Mucosa of descending colon (tissue), 3 donors: Measurements from ENCODE around the gene TGFBR3. TPM values are rescaled to one million over a fixed set of nuclear protein-coding genes. Genes with fewer than 3 reads are reported as not detected.

ENCODE experiments used
- ATAC-seq: fragments of 200-7000 bp; cut with Tn5 transposase; one replicate; pipeline ENCODE4 v1.9.1; 2020; ENCODE audit warnings: mild to moderate bottlenecking, moderate library complexity
- DNase-seq, 3 donors: peaks; one replicate each; pipeline ENCODE4 v3.0.0-alpha.2; 2020
- H3K36me3 ChIP-seq: fragments of 200-600 bp; one replicate; pipeline ENCODE4 v1.8.0; 2021; ENCODE audit warnings: low read depth, mild to moderate bottlenecking
- H3K4me1 ChIP-seq: fragments of 200-600 bp; one replicate; pipeline ENCODE4 v1.8.0; 2021; ENCODE audit warnings: low read depth, mild to moderate bottlenecking
- H3K4me3 ChIP-seq: fragments of 200-600 bp; one replicate; pipeline ENCODE4 v1.8.0; 2021; ENCODE audit warnings: mild to moderate bottlenecking
- H3K9me3 ChIP-seq: fragments of 200-600 bp; one replicate; pipeline ENCODE4 v1.8.0; 2021; ENCODE audit warnings: mild to moderate bottlenecking
- CTCF ChIP-seq: fragments of 200-600 bp; IDR thresholded peaks from one replicate; pipeline ENCODE4 v1.8.0; 2022; ENCODE audit warnings: antibody characterized with exemption, mild to moderate bottlenecking
- intact Hi-C, 2 donors: fragments of 100-400 bp; cut with DNase I in 1 of 2; cut with micrococcal nuclease in 1 of 2; formaldehyde crosslinking; loops; one replicate each; pipeline versions ENCODE4 v1.11.0 to v1.11.1; 2022; cut with DNase I, micrococcal nuclease
- total RNA-seq, 3 donors: library from RNA; stranded (reverse); fragmentation: NEBNext Ultra II Directional in 2 of 3; extraction: Animal tissue kit (Norgen Biotek cat#: 25700) in 2 of 3; gene quantifications; one replicate each; pipeline versions ENCODE4 v1.2.1 to v1.2.4, GENCODE V29; 2021 to 2023
- donor health status: DM: no; HTN: no; CAD: no; lungs with moderate emphysema.
- donor health status: DM: no; HTN: no; CAD: no.
- donor health status: DM: no; HTN: yes; CAD: no.

The TGFBR3 gene
- total RNA-seq, 3 donors from 2014 or later, result 11.6 to 89.7 (median 21.1) TPM

DNA sequence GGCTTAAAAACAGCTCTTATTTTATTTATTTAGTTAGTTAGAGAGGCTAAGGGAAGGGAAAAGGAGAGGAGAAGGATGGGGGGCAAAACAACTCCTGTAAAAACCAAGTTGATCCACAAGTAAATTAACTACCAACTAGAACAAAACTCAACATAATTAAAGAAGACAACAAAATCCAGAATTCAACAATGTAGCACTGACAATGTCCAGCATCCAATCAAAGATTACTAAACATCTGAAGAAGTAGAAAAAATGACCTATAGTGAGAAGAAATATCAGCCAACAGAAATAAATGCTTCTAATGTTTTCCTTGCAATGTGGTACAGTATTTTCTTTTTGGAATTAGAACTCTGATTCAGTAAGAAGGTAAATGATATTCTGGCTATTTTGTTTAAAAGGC, 225.2 kb downstream of the TGFBR3 start:
- intact Hi-C loops, result no loop called here
- TF ChIP-seq CTCF, result no peak
- ATAC-seq, result no peak

GRCh38 chr1:91655912-91656449, 230.0 kb downstream of the TGFBR3 start:
- H3K4me1 ChIP-seq, result no peaks in the 10 kb centered on the region
- H3K36me3 ChIP-seq, result no peaks in the 10 kb centered on the region
- H3K4me3 ChIP-seq, result no peak overlapping the region
- TF ChIP-seq CTCF, result no peak
- peaks cover 3% of the 10 kb centered on the region for H3K9me3 ChIP-seq
- DNase-seq (no peak), ATAC-seq (no peak)
- intact Hi-C loops, result no loop called here

More for the DNA sequence above, 225.2 kb downstream of the TGFBR3 start:
- Histone ChIP-seq H3K4me1 (no peaks in the 10 kb centered on the region), H3K36me3 (no peaks in the 10 kb centered on the region), H3K4me3 (no peak overlapping the region), H3K9me3 (peaks cover 3% of the 10 kb centered on the region)
- DNase-seq, result no peak

GRCh38 chr1:91653183-91653582, 232.8 kb downstream of the TGFBR3 start:
- H3K9me3 ChIP-seq, result no peaks in the 10 kb centered on the region
- intact Hi-C loops, result no loop called here
- H3K4me1 ChIP-seq, result no peaks in the 10 kb centered on the region
- TF ChIP-seq CTCF, result no peak
- ATAC-seq, result no peak
- no peak for DNase-seq
- H3K4me3 ChIP-seq, result no peak overlapping the region
- H3K36me3 ChIP-seq, result no peaks in the 10 kb centered on the region

DNA sequence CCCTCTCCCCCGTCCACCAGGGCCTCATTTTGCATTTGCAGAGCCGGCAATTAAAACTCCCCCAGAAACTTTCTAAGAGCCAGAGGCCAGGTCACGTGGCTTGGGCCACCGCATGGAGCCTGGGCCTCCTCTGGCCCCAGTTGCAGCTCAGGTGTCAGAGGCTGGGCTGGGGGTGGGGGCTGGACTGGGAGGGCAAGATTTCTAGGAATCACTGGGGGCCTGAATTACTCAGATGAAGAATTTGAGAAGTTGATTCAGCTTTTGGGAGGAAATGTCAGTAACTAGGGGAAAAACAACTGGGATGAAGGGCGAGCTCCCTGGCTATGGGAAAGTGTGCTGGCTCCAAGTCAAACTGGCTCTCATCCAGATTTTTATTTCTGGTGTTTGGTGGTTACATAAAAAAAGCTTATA, 234.3 kb downstream of the TGFBR3 start:
- no peak for TF ChIP-seq CTCF
- Histone ChIP-seq H3K4me1 (no peaks in the 10 kb centered on the region), H3K36me3 (no peaks in the 10 kb centered on the region), H3K4me3 (no peak overlapping the region), H3K9me3 (no peaks in the 10 kb centered on the region)
- DNase-seq (peak in 2 of 3 donors; percentile 57 to 72), ATAC-seq (peak; percentile 33)
- intact Hi-C loops, result no loop called here

DNA sequence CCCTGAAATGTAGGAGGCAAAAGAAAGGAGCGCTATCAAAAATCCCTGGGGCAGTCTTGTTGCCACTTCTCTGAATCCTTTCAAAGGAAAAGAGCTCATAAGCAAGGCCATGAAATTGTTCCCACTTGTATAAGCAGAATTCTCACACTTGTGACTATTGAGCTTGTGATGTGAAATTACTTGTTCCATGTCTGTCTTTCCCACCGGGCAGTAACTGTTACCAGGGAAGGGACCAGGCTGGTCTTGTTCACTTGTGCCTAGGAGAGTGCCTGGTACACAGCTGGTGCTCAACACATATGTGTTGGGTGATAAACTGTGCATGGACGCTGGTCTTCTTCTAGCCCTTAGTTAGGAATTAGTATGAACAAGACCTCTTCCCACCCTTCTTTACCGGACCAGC, 234.7 kb downstream of the TGFBR3 start:
- TF ChIP-seq CTCF, result no peak
- intact Hi-C loops, result no loop called here
- ATAC-seq (no peak), DNase-seq (no peak)
- Histone ChIP-seq H3K9me3 (no peaks in the 10 kb centered on the region), H3K4me1 (no peaks in the 10 kb centered on the region), H3K36me3 (no peaks in the 10 kb centered on the region), H3K4me3 (no peak overlapping the region)

DNA sequence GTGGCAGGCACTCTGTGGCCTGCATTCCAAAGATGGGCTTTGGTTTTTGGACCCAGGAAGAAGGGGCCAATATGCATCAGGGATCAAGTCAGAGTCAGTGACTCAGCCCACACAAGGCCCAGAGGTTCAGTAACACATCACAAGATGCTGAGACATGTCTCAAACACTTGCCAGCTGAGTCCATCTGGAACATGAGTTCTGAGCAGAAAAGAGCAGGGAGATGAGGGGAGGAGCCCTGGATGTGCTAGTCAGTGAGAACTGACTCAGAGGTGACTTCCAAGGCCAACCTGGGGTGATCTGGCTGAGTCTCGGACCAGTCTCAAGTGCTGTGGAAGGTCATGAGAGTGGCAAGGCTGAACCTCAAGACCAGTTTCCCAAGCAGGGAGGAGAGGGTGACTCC, 235.2 kb downstream of the TGFBR3 start:
- Histone ChIP-seq H3K4me3 (no peak overlapping the region), H3K4me1 (no peaks in the 10 kb centered on the region), H3K9me3 (no peaks in the 10 kb centered on the region), H3K36me3 (no peaks in the 10 kb centered on the region)
- peak; percentile 71 for ATAC-seq
- DNase-seq, result peak in 2 of 3 donors; percentile 50 to 63
- TF ChIP-seq CTCF, result no peak
- intact Hi-C loops, result no loop called here
